Trophoblast cell (in vitro differentiated cells and primary cell): Measurements from ENCODE around the gene AFMID.

Experiments
- DNase-seq, 2 donors: peaks; one replicate each; pipeline ENCODE4 v3.0.0-alpha.2; 2016
- H2AFZ ChIP-seq: 2 replicates; pipeline ENCODE4 v1.6.1; 2013; ENCODE audit warnings: low read length, moderate library complexity, mild to moderate bottlenecking; ENCODE audit not compliant: insufficient read depth, poor library complexity
- H2AK5ac ChIP-seq: 2 replicates; pipeline ENCODE4 v1.6.1; 2013; ENCODE audit warnings: mild to moderate bottlenecking, low read length
- H2BK120ac ChIP-seq: 2 replicates; pipeline ENCODE4 v1.6.1; 2013; ENCODE audit warnings: low read length, mild to moderate bottlenecking, moderate library complexity; ENCODE audit not compliant: insufficient read depth, poor library complexity
- H2BK12ac ChIP-seq: 2 replicates; pipeline ENCODE4 v1.6.1; 2013; ENCODE audit warnings: mild to moderate bottlenecking, low read length, moderate library complexity
- H2BK5ac ChIP-seq: 2 replicates; pipeline ENCODE4 v1.6.1; 2013; ENCODE audit warnings: low read length, low read depth, moderate library complexity, mild to moderate bottlenecking; ENCODE audit not compliant: poor library complexity
- H3K14ac ChIP-seq: 2 replicates; pipeline ENCODE4 v1.6.1; 2013; ENCODE audit warnings: mild to moderate bottlenecking, low read length
- H3K18ac ChIP-seq: 2 replicates; pipeline ENCODE4 v1.6.1; 2013; ENCODE audit warnings: mild to moderate bottlenecking, low read length
- H3K23ac ChIP-seq: 2 replicates; pipeline ENCODE4 v1.6.1; 2013; ENCODE audit warnings: low read length
- H3K27ac ChIP-seq: 2 replicates; pipeline ENCODE4 v1.5.1; 2013; ENCODE audit warnings: low read depth, mild to moderate bottlenecking, inconsistent platforms, low read length, moderate library complexity
- H3K27me3 ChIP-seq: 2 replicates; pipeline ENCODE4 v1.6.1; 2013; ENCODE audit warnings: inconsistent platforms, mild to moderate bottlenecking, low read length, moderate library complexity; ENCODE audit not compliant: insufficient read depth
- H3K36me3 ChIP-seq, 2 experiments: 1 replicate in 1 of 2; 2 replicates in 1 of 2; pipeline ENCODE4 v1.6.1; 2013; ENCODE audit warnings: low read length in 2 of 2, mild to moderate bottlenecking in 2 of 2, moderate library complexity in 1 of 2; ENCODE audit not compliant: insufficient read depth in 2 of 2, control insufficient read depth in 1 of 2
- H3K4ac ChIP-seq: 2 replicates; pipeline ENCODE4 v1.6.1; 2013; ENCODE audit warnings: low read depth, mild to moderate bottlenecking, low read length, moderate library complexity
- H3K4me1 ChIP-seq, 2 experiments: 1 replicate in 1 of 2; 2 replicates in 1 of 2; pipeline ENCODE4 v1.6.1; 2013; ENCODE audit warnings: low read length in 2 of 2, mild to moderate bottlenecking in 2 of 2, moderate library complexity in 1 of 2; ENCODE audit not compliant: insufficient read depth in 2 of 2, control insufficient read depth in 1 of 2
- H3K4me2 ChIP-seq: 2 replicates; pipeline ENCODE4 v1.6.1; 2013; ENCODE audit warnings: inconsistent platforms, mild to moderate bottlenecking, low read length, moderate library complexity
- H3K4me3 ChIP-seq: 2 replicates; pipeline ENCODE4 v1.5.1; 2013; ENCODE audit warnings: mild to moderate bottlenecking, low read depth, low read length, inconsistent platforms
- H3K79me1 ChIP-seq: one replicate; pipeline ENCODE4 v1.6.1; 2013; ENCODE audit warnings: low read length
- H3K79me2 ChIP-seq: 2 replicates; pipeline ENCODE4 v1.6.1; 2013; ENCODE audit warnings: low read length, mild to moderate bottlenecking; ENCODE audit not compliant: control insufficient read depth, insufficient read depth, poor library complexity
- H3K9ac ChIP-seq: 2 replicates; pipeline ENCODE4 v1.6.1; 2013; ENCODE audit warnings: mild to moderate bottlenecking, low read length
- H3K9me3 ChIP-seq: 2 replicates; pipeline ENCODE4 v1.6.1; 2013; ENCODE audit warnings: low read depth, mild to moderate bottlenecking, control low read depth, inconsistent platforms, low read length; ENCODE audit not compliant: insufficient read depth
- H4K12ac ChIP-seq: 2 replicates; pipeline ENCODE4 v1.6.1; 2013; ENCODE audit warnings: low read depth, mild to moderate bottlenecking, low read length, moderate library complexity
- H4K8ac ChIP-seq: 2 replicates; pipeline ENCODE4 v1.6.1; 2013; ENCODE audit warnings: low read depth, mild to moderate bottlenecking, low read length, moderate library complexity
- H4K91ac ChIP-seq: one replicate; pipeline ENCODE4 v1.6.1; 2013; ENCODE audit warnings: low read depth, mild to moderate bottlenecking, low read length, moderate library complexity
- WGBS: extraction: QIAGEN DNeasy Blood & Tissue Kit; methylation state at CpG from one replicate; pipeline ENCODE4 v1.1.7; 2013; ENCODE audit warnings: missing lambda C conversion rate; ENCODE audit not compliant: insufficient read length, insufficient coverage; ENCODE audit errors: extremely low coverage; 5-methylcytosine and 5-hydroxymethylcytosine counted together

Gene AFMID

GRCh38 chr17:78159575-78160158 is 27.5 kb upstream of the AFMID start:
- no CpG with 5 or more reads among the region's 10 CpGs for WGBS
- no peak overlapping the region for H3K18ac ChIP-seq

GRCh38 chr17:78163881-78164747 is 23.0 kb upstream of the AFMID start:
- Histone ChIP-seq H2BK5ac (no peak overlapping the region), H2BK120ac (no peak overlapping the region), H3K23ac (no peak overlapping the region), H3K79me2 (no peaks in the 10 kb centered on the region), H3K36me3 (no peaks in the 10 kb centered on the region), H3K4me1 (peaks cover 5% of the 10 kb centered on the region in 2 experiments), H3K14ac (no peak overlapping the region), H2AK5ac (no peak overlapping the region), H3K9me3 (peaks cover 4% of the 10 kb centered on the region), H4K8ac (no peak overlapping the region), H4K12ac (no peak overlapping the region), H3K79me1 (peaks cover 5% of the 10 kb centered on the region), H3K4me2 (no peak overlapping the region), H2AFZ (no peak overlapping the region), H3K27ac (no peak overlapping the region), H3K18ac (no peak overlapping the region), H2BK12ac (no peak overlapping the region), H3K4me3 (no peak overlapping the region), H3K27me3 (no peaks in the 10 kb centered on the region), H3K9ac (no peak overlapping the region), H3K4ac (no peak overlapping the region), H4K91ac (no peak overlapping the region)
- no CpG with 5 or more reads among the region's 22 CpGs for WGBS
- DNase-seq, result no peak

More at GRCh38 chr17:78159575-78160158, 27.5 kb upstream of the AFMID start:
- Histone ChIP-seq H3K79me1 (no peaks in the 10 kb centered on the region), H3K9me3 (peaks cover 2% of the 10 kb centered on the region), H4K8ac (no peak overlapping the region), H3K36me3 (no peaks in the 10 kb centered on the region), H3K4me3 (no peak overlapping the region), H3K4ac (no peak overlapping the region), H4K12ac (no peak overlapping the region), H2AK5ac (no peak overlapping the region), H3K27ac (no peak overlapping the region), H2BK12ac (no peak overlapping the region), H2BK5ac (no peak overlapping the region), H3K14ac (no peak overlapping the region), H3K79me2 (no peaks in the 10 kb centered on the region), H3K4me2 (no peak overlapping the region), H2BK120ac (no peak overlapping the region), H4K91ac (no peak overlapping the region), H3K9ac (no peak overlapping the region), H2AFZ (no peak overlapping the region), H3K4me1 (no peaks in the 10 kb centered on the region), H3K27me3 (no peaks in the 10 kb centered on the region), H3K23ac (no peak overlapping the region)
- DNase-seq, result peak; percentile 57 to 78

DNA sequence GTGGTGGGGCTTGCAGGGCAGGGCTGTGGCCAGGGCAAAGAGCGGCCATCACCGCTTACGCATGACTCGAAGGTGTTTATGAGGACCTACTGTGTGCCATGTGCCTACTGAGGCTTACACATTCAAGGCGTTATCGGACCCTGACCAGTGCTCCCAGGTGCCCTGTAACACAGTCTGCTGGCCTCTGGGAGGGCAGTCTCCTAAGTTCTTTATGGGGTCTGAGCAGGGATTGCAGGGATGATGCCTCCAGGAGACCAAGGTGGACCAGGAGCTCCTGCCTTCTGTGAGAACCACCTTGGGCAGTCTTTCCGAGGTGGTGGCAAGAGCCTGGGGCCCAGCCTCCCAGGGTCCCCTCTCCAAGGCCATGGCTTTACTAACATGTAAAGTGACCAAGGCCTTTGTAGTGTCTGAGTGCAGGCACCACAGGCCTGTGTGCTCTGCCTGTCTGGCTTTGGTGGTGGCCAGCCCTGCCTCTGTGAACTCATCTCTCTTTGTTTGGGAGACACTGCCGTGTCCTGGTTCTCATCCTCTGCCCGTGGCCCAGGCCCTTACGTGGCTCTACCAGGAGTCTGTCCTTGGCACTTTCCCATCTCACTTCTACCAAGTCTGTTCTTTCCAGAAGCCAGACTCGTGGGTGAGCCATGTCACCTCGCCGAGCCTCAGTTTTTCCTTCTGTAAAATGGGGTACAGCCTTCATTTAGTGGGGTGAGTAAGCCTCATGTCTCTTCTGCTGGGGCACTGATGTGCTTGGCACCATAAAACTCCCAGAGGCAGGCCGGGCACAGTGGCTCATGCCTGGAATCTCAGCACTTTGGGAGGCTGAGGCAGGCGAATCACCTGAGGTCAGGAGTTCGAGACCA is 22.2 kb upstream of the AFMID start:
- Histone ChIP-seq H2AK5ac (no peak overlapping the region), H3K4me2 (no peak overlapping the region), H3K14ac (no peak overlapping the region), H3K27me3 (no peaks in the 10 kb centered on the region), H3K27ac (no peak overlapping the region), H3K4me3 (no peak overlapping the region), H2AFZ (no peak overlapping the region), H2BK12ac (no peak overlapping the region), H4K8ac (no peak overlapping the region), H3K4ac (no peak overlapping the region), H3K4me1 (peaks cover 8% of the 10 kb centered on the region in 2 experiments), H2BK120ac (no peak overlapping the region), H3K79me2 (no peaks in the 10 kb centered on the region), H2BK5ac (no peak overlapping the region), H3K18ac (no peak overlapping the region), H3K79me1 (peaks cover 5% of the 10 kb centered on the region), H4K12ac (no peak overlapping the region), H3K9me3 (peaks cover 4% of the 10 kb centered on the region), H4K91ac (no peak overlapping the region), H3K9ac (no peak overlapping the region), H3K23ac (no peak overlapping the region), H3K36me3 (no peaks in the 10 kb centered on the region)
- DNase-seq, result no peak
- no CpG with 5 or more reads among the region's 16 CpGs for WGBS

DNA sequence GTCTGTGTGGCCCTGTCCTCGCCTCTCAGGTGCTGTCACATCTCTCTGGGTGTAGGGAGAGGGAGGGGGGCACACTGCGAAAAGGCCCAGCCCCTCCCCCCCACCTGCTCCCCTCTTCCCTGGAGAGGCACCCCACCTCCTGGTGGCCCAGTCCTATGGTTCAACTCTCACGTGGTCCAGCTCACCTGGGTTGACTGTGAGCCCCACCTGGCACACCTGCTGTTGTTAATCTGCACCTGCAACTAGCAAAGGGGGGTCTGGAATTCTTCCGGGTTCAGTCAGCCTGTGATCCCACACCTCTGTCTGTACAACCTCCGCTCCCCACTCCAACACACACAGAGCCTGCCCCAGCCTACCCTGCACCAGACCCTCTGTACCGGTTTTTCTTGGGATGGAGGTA is 20.7 kb upstream of the AFMID start:
- H4K8ac ChIP-seq, result no peak overlapping the region
- H3K4me3 ChIP-seq, result no peak overlapping the region
- H3K9me3 ChIP-seq, result peaks cover 2% of the 10 kb centered on the region
- H2AFZ ChIP-seq, result no peak overlapping the region
- no peak overlapping the region for H3K18ac ChIP-seq
- peaks cover 5% of the 10 kb centered on the region for H3K79me1 ChIP-seq
- H3K36me3 ChIP-seq, result peaks cover 0 to 3% of the 10 kb centered on the region in 2 experiments
- no peak overlapping the region for H4K91ac ChIP-seq
- WGBS, result no CpG with 5 or more reads among the region's 6 CpGs
- H2AK5ac ChIP-seq, result no peak overlapping the region
- H3K4ac ChIP-seq, result no peak overlapping the region
- no peak for DNase-seq
- H3K27me3 ChIP-seq, result no peaks in the 10 kb centered on the region
- peaks cover 8% of the 10 kb centered on the region in 2 experiments for H3K4me1 ChIP-seq
- no peak overlapping the region for H2BK120ac ChIP-seq
- no peak overlapping the region for H3K4me2 ChIP-seq
- no peak overlapping the region for H4K12ac ChIP-seq
- no peak overlapping the region for H3K9ac ChIP-seq
- no peak overlapping the region for H2BK12ac ChIP-seq
- H3K14ac ChIP-seq, result no peak overlapping the region
- H3K79me2 ChIP-seq, result no peaks in the 10 kb centered on the region
- no peak overlapping the region for H2BK5ac ChIP-seq
- no peak overlapping the region for H3K23ac ChIP-seq
- H3K27ac ChIP-seq, result no peak overlapping the region
